ENCODE measurements around the gene ERMP1.

DNA sequence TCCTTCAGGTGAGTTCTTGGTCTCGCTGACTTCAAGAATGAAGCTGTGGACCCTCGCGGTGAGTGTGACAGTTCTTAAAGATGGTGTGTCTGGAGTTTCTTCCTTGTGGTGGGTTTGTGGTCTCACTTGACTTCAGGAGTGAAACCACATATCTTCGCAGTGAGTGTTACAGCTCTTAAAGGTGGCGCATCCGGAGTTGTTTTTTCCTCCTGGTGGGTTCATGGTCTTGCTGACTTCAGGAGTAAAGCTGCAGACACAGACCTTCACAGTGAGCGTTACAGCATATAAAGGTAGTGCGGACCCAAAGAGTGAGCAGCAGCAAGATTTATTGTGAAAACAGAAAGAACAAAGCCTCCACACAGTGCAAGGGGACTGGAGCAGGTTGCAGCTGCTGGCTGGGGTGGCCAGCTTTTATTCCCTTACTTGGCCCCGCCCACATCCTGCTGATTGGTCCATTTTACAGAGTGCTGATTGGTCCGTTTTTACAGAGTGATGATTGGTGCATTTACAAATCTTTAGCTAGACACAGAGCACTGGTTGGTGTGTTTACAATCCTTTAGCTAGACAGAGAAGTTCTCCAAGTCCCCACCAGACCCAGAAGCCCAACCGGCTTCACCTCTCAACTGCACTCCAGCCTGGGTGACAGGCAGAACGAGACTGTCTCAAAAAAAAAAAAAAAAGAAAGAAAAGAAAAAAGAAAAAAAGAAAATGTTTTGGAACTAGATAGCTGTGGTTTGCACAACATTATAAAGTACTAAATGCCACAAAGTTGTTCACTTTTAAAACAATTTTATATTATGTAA lies 9.1 kb upstream of the ERMP1 start:
- TF ChIP-seq CTCF (conservative IDR thresholded peaks at IDR 0.05; ENCODE audit: low read length): no peak
- TF ChIP-seq EZH2phosphoT487 (IDR thresholded peaks at IDR 0.05; ENCODE audit: borderline replicate concordance): no peak

Data from Loucy (cell line).